Measurements from ENCODE around the gene MIER2. TPM values are rescaled to one million over a fixed set of nuclear protein-coding genes. Genes with fewer than 3 reads are reported as not detected.

The MIER2 gene
- total and polyA plus RNA-seq, 10 of the 15 experiments (the other 5 are each of a cell fraction or from before 2014, with no cell fraction given): 0.48 to 23.6 (median 12.1) TPM

DNA sequence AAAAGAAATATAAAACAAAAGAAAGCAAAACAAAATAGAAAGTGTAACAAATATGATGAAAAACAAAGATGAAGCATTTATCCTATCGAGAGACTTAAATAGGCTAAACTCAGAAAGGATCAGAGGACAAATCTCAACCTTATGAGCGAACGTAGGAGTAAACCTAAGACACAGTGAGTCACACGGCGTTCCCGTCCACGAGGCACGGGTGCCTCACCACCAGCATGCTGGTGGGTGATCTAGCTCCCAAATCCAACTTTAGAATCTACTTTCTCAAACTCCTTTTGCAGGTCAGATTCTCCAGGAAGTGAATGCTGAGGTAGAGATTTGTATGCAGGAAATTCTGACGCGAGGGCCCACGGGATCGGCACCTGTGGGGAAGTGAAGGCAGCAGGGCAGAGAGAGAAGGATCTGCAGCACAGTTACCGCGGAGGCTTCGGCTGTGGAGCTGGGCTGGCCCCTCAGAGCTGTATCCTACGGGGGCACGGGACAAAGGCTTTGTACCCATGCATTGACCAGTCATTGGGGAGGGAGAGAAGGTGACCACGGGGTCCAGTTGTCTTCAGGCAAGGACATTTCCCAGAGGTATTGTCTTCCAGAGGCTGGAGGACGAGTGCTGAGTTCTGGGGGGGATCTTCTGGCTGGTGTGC, 7.5 kb upstream of the MIER2 start:
- in situ Hi-C loops (cut with MboI): no loop called here
- Histone ChIP-seq H3K27ac (ENCODE audit: control insufficient read depth, insufficient read depth) (no peak overlapping the region), H3K9ac (ENCODE audit: control insufficient read depth, insufficient read depth, low read length) (no peak overlapping the region), H4K20me1 (ENCODE audit: control insufficient read depth, insufficient read depth) (no peaks in the 10 kb centered on the region), H3K27me3 (replicated peaks in 1 of 2; ENCODE audit: control insufficient read depth in 2 of 2, insufficient read depth in 2 of 2, low read length in 1 of 2) (no peaks in the 10 kb centered on the region), H2AFZ (ENCODE audit: control insufficient read depth, low read depth, low read length) (no peak overlapping the region), H3K9me3 (replicated peaks; ENCODE audit: control insufficient read depth, insufficient read depth, low read length) (no peaks in the 10 kb centered on the region; the same call in 2 of the 3 replicates), H3K4me1 (ENCODE audit: control insufficient read depth, insufficient read depth, low read length) (no peaks in the 10 kb centered on the region), H3K79me2 (ENCODE audit: control insufficient read depth, insufficient read depth, low read length) (no peaks in the 10 kb centered on the region), H3K36me3 (ENCODE audit: control insufficient read depth in 2 of 2, insufficient read depth in 2 of 2, low read length in 1 of 2) (no peaks in the 10 kb centered on the region), H3K4me3 (no peak overlapping the region), H3K4me2 (ENCODE audit: control insufficient read depth, insufficient read depth) (no peak overlapping the region)
- RAD21 ChIA-PET (ENCODE audit: unreplicated experiment): no interaction called here
- 65% methylated on average over 19 of the region's 19 CpGs for WGBS (ENCODE audit: insufficient coverage, insufficient replicate concordance, low lambda C conversion rate, missing lambda C conversion rate)
- CTCF ChIA-PET: no interaction called here
- SMC1A ChIA-PET (ENCODE audit: uncharacterized antibody, unreplicated experiment): no interaction called here
- POLR2A ChIA-PET: no interaction called here
- FAIRE-seq: no peak
- DNase-seq (ENCODE audit: low read depth, low spot score): no peak
- intact Hi-C loops (cut with micrococcal nuclease; ENCODE audit: unreplicated experiment): no loop called here
- ATAC-seq: no peak
- no TSS peak for BruUV-seq (replicated peaks)
- TF ChIP-seq RBBP5 (conservative IDR thresholded peaks at IDR 0.05): no peak
- TF ChIP-seq NR2F1 (conservative IDR thresholded peaks at IDR 0.05): no peak
- TF ChIP-seq ZBTB40 (IDR thresholded peaks at IDR 0.05; ENCODE audit: borderline replicate concordance): no peak
- TF ChIP-seq CEBPB (IDR thresholded peaks at IDR 0.05; ENCODE audit: borderline replicate concordance in 1 of 2, low read depth in 2 of 2, low read length in 2 of 2): no peak
- no peak for TF ChIP-seq CEBPZ (IDR thresholded peaks at IDR 0.05; ENCODE audit: low read depth, low read length)
- no peak for TF ChIP-seq CHD4 (IDR thresholded peaks at IDR 0.05)
- TF ChIP-seq ZBED1 (IDR thresholded peaks at IDR 0.05; ENCODE audit: borderline replicate concordance): no peak
- no peak for TF ChIP-seq BCL3 (IDR thresholded peaks at IDR 0.05; ENCODE audit: borderline replicate concordance, insufficient read depth, low read depth, low read length, poor library complexity, severe bottlenecking)
- no peak for TF ChIP-seq ATF2 (IDR thresholded peaks at IDR 0.05; ENCODE audit: low read length)
- TF ChIP-seq TBL1XR1 (IDR thresholded peaks at IDR 0.05; ENCODE audit: low read depth, low read length): no peak
- TF ChIP-seq RELB (IDR thresholded peaks at IDR 0.05; ENCODE audit: low read depth): no peak

Measured in GM12878 (cell line).